Type B pancreatic cell (in vitro differentiated cells): ENCODE results near the gene NIPAL4. TPM values are rescaled to one million over a fixed set of nuclear protein-coding genes. Genes with fewer than 3 reads are reported as not detected.

Source experiments
- DNase-seq: peaks from one replicate; pipeline ENCODE4 v3.0.0; 2021; ENCODE audit warnings: mixed read lengths; ENCODE audit not compliant: unreplicated experiment; ENCODE audit errors: extremely low spot score
- H3K27ac Mint-ChIP-seq: 2 replicates; pipeline ENCODE4 v1.8.0; 2021; ENCODE audit warnings: mild to moderate bottlenecking, mixed read lengths
- H3K27me3 Mint-ChIP-seq: 2 replicates; pipeline ENCODE4 v1.8.0; 2021; ENCODE audit warnings: mixed read lengths
- H3K36me3 Mint-ChIP-seq: 2 replicates; pipeline ENCODE4 v1.8.0; 2021; ENCODE audit warnings: mixed read lengths
- H3K4me1 Mint-ChIP-seq: one replicate; pipeline ENCODE4 v1.8.0; 2021; ENCODE audit warnings: mixed read lengths; ENCODE audit not compliant: unreplicated experiment
- H3K4me3 Mint-ChIP-seq: 2 replicates; pipeline ENCODE4 v1.8.0; 2021; ENCODE audit warnings: mild to moderate bottlenecking, mixed read lengths
- H3K9me3 Mint-ChIP-seq: 2 replicates; pipeline ENCODE4 v1.8.0; 2021; ENCODE audit warnings: mixed read lengths
- total RNA-seq: library from RNA; stranded (reverse); gene quantifications from 2 replicates; pipeline ENCODE4 v1.2.1, GENCODE V29; 2021; ENCODE audit warnings: low replicate concordance
- TF ChIP-seq, protein P1 (sequence below): fragments of 200-600 bp; sonication (generic); conservative IDR thresholded peaks from 2 replicates; pipeline ENCODE4 v1.5.0; 2021; ENCODE audit warnings: antibody characterized with exemption, mild to moderate bottlenecking

The NIPAL4 gene
- total RNA-seq, 1 donor from 2014 or later: 0.46 TPM

DNA sequence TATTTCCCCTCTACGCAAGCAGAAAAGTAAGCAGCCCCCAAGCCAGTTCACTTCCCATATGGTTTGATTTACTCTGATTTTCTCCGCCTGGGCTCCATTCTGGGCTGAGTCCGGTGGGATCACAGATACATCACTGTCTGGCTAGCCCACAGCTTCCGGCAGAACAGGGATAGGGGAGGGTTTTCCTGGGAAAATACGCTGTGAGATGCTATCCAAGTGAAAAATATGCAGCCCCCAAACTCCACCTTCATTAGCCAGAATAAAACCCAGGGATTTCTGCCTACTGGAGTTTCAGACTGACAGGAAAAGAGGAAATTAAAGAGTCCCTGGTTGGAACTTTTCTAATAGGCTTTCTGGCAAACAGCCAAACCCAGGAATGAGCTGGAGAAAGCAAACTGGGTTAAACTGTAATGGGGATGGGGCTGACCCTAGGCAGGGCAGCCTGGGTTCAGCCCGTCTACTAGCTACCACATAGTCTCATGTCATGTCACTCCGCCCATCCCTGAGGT lies 16.9 kb upstream of the NIPAL4 start:
- H3K4me3 Mint-ChIP-seq: peak overlapping the region; percentile 67
- no peaks in the 10 kb centered on the region for H3K27me3 Mint-ChIP-seq
- TF ChIP-seq, protein P1, sequence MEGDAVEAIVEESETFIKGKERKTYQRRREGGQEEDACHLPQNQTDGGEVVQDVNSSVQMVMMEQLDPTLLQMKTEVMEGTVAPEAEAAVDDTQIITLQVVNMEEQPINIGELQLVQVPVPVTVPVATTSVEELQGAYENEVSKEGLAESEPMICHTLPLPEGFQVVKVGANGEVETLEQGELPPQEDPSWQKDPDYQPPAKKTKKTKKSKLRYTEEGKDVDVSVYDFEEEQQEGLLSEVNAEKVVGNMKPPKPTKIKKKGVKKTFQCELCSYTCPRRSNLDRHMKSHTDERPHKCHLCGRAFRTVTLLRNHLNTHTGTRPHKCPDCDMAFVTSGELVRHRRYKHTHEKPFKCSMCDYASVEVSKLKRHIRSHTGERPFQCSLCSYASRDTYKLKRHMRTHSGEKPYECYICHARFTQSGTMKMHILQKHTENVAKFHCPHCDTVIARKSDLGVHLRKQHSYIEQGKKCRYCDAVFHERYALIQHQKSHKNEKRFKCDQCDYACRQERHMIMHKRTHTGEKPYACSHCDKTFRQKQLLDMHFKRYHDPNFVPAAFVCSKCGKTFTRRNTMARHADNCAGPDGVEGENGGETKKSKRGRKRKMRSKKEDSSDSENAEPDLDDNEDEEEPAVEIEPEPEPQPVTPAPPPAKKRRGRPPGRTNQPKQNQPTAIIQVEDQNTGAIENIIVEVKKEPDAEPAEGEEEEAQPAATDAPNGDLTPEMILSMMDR: no peak
- peaks cover 22% of the 10 kb centered on the region for H3K4me1 Mint-ChIP-seq
- DNase-seq: no peak
- H3K36me3 Mint-ChIP-seq: peaks cover 4% of the 10 kb centered on the region
- H3K9me3 Mint-ChIP-seq: no peaks in the 10 kb centered on the region
- H3K27ac Mint-ChIP-seq: peak overlapping the region; percentile 13

DNA sequence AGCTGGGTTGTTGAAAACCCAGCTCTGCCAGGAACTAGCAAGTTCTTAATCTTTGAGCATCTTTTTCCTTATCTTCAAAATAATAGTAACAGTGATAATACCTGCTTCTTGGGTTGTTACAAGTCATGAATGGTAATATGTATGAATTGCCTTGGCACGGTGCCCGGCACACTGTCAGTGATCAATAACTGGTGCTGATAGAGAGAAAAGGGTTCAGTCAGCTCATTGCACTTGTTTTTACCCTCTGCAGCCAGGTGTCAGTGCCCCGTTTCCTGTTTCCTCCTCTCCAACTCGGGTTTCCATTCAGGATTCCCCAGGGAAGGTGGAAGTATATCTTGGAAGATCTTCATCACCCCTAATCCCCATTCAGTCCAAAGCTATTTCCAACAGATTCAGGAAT lies 15.8 kb upstream of the NIPAL4 start:
- H3K4me1 Mint-ChIP-seq: peaks cover 22% of the 10 kb centered on the region
- TF ChIP-seq, protein P1: no peak
- H3K9me3 Mint-ChIP-seq: no peaks in the 10 kb centered on the region
- no peak overlapping the region for H3K4me3 Mint-ChIP-seq
- H3K27ac Mint-ChIP-seq: no peak overlapping the region
- H3K36me3 Mint-ChIP-seq: peaks cover 4% of the 10 kb centered on the region
- DNase-seq: no peak
- no peaks in the 10 kb centered on the region for H3K27me3 Mint-ChIP-seq

DNA sequence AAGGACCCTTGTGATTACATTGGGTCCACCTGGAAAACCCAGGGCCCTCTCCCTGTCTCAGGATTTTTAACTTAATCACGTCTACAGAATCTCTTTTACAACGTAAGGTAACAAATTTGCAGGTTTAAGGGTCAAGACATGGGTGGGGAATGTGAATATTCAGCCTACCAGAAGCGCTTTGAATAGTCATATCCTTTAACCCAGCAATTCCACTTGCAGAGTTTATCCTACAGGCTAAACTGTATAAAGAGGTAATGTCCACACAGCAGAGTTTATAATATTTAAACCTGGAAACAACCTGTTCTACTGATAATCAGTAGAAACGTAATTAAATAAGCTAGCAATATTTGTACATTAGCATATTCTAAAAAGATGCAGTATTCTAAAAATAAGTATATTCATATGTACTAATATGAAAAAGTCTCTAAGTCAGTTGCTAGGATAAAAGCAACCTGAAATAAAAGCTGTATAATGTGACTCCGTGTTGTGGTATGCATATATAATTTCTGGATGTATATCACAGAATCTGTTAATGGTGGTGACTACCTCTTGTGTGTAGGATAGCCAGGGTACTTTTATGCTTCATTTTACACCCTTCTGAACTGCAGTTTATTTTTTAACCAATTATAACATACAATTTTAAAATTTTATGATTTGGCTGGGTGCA lies 14.1 kb upstream of the NIPAL4 start:
- peaks cover 27% of the 10 kb centered on the region for H3K4me1 Mint-ChIP-seq
- no peaks in the 10 kb centered on the region for H3K27me3 Mint-ChIP-seq
- no peaks in the 10 kb centered on the region for H3K9me3 Mint-ChIP-seq
- H3K36me3 Mint-ChIP-seq: no peaks in the 10 kb centered on the region
- H3K4me3 Mint-ChIP-seq: no peak overlapping the region
- DNase-seq: no peak
- no peak overlapping the region for H3K27ac Mint-ChIP-seq
- TF ChIP-seq, protein P1: no peak

DNA sequence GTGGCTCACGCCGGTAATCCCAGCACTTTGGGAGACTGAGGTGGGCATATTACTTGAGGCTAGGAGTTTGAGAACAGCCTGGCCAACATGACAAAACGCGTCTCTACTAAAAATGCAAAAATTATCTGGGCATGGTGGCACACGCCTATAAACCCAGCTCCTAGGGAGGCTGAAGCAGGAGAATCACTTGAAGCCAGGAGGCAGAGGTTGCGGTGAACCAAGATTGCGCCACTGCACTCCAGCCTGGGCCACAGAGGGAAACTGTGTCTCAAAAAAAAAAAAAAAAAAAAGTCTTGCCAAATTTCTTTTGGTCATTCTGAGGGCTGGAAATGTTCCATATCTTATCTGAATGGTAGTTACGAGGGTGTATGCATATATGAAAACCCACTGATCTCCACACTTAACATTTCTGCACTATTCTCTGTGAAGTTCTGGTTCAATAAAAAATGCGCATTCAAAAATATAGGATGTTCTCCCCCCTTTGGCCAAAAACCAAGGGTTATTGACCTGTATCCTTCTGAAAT lies 13.5 kb upstream of the NIPAL4 start:
- peaks cover 27% of the 10 kb centered on the region for H3K4me1 Mint-ChIP-seq
- H3K36me3 Mint-ChIP-seq: no peaks in the 10 kb centered on the region
- TF ChIP-seq, protein P1: no peak
- H3K27me3 Mint-ChIP-seq: no peaks in the 10 kb centered on the region
- no peak for DNase-seq
- H3K4me3 Mint-ChIP-seq: no peak overlapping the region
- no peak overlapping the region for H3K27ac Mint-ChIP-seq
- H3K9me3 Mint-ChIP-seq: no peaks in the 10 kb centered on the region

DNA sequence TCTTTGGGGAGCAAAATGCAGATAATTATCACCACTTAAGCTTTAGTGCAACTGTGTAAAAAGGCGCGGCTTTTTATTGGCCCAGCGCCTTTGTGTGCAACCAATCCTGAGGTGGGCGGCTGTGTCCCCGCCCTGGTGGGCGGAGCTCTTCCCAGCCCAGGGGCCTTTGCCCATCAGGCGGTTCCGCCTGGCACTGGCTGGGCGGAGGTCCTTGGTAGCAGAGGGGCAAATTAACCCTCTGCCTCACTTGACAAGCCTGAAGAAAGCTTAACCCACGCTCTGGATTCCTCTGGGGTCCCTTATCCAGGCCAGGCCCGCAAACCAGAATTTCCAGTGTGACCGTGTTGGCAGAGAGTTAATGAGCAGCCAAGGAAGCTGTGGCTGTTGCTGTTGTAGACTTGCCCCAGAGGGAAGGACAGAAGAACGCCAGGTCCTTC lies 12.8 kb upstream of the NIPAL4 start:
- Mint-ChIP-seq H3K27ac (no peak overlapping the region), H3K27me3 (no peaks in the 10 kb centered on the region), H3K36me3 (no peaks in the 10 kb centered on the region), H3K4me1 (peaks cover 27% of the 10 kb centered on the region), H3K4me3 (no peak overlapping the region), H3K9me3 (no peaks in the 10 kb centered on the region)
- DNase-seq: no peak
- TF ChIP-seq, protein P1: no peak
